NCI-H1417 treated with DMSO at 0.1 percent for 48 hours (cell line): ENCODE measurements around the gene SIAH2.
"Not testable (repeated sequence)": the region's sequence is repeated elsewhere in the genome, so short reads cannot be mapped to it uniquely, and the experiment has no call there.

ENCODE experiments used
- DNase-seq: peaks from one replicate; lab custom pipeline; 2025; lab: John Stamatoyannopoulos, UW

Gene SIAH2

GRCh38 chr3:150763122-150763840 lies at the start of gene SIAH2:
SIAH2 (minus strand) TSS chr3:150763169; CDS start chr3:150762849, 320 bp downstream.
- peak; percentile 85 for DNase-seq

- DNase-seq, result no peak
Observed at GRCh38 chr3:150811984-150812383, 49.0 kb upstream of the SIAH2 start.

- DNase-seq, result no peak
Observed at GRCh38 chr3:150810641-150811040, 47.7 kb upstream of the SIAH2 start.

- DNase-seq, result no peak
Observed at GRCh38 chr3:150806185-150806835, 43.3 kb upstream of the SIAH2 start.

- no peak for DNase-seq
Observed at GRCh38 chr3:150805354-150805753, 42.4 kb upstream of the SIAH2 start.

- no peak for DNase-seq
Observed at GRCh38 chr3:150803440-150803985, 40.5 kb upstream of the SIAH2 start.

GRCh38 chr3:150800722-150801121 lies 37.8 kb upstream of the SIAH2 start:
- DNase-seq, result no peak

GRCh38 chr3:150798122-150798618 lies 35.2 kb upstream of the SIAH2 start:
- no peak for DNase-seq

GRCh38 chr3:150797155-150797554 lies 34.2 kb upstream of the SIAH2 start:
- no peak for DNase-seq

- not testable (repeated sequence) for DNase-seq
Observed at GRCh38 chr3:150796527-150796926, 33.6 kb upstream of the SIAH2 start.

- DNase-seq, result no peak
Observed at GRCh38 chr3:150793641-150794040, 30.7 kb upstream of the SIAH2 start.

GRCh38 chr3:150790629-150791028 lies 27.7 kb upstream of the SIAH2 start:
- DNase-seq, result no peak

GRCh38 chr3:150789451-150789850 lies 26.5 kb upstream of the SIAH2 start:
- no peak for DNase-seq

GRCh38 chr3:150787741-150788370 lies 24.9 kb upstream of the SIAH2 start:
- DNase-seq, result no peak

GRCh38 chr3:150786791-150787190 lies 23.8 kb upstream of the SIAH2 start:
- DNase-seq, result no peak

GRCh38 chr3:150784747-150785125 lies 21.8 kb upstream of the SIAH2 start:
- no peak for DNase-seq

- DNase-seq, result no peak
Observed at GRCh38 chr3:150783920-150784746, 21.2 kb upstream of the SIAH2 start.

- DNase-seq, result no peak
Observed at GRCh38 chr3:150783316-150783715, 20.3 kb upstream of the SIAH2 start.

GRCh38 chr3:150779402-150779858 lies 16.5 kb upstream of the SIAH2 start:
- DNase-seq, result no peak

- no peak for DNase-seq
Observed at GRCh38 chr3:150778793-150779401, 15.9 kb upstream of the SIAH2 start.

GRCh38 chr3:150775001-150775599 lies 12.1 kb upstream of the SIAH2 start:
- no peak for DNase-seq
